ENCODE data around the gene NAIF1.

GRCh38 chr9:128047231-128047630, 19.9 kb downstream of the NAIF1 start:
- no peak for TF ChIP-seq GATA2 (IDR thresholded peaks at IDR 0.05; ENCODE audit: low read depth, low read length)
- no peak for TF ChIP-seq GATA3 (IDR thresholded peaks at IDR 0.05; ENCODE audit: low read depth, low read length)

Data from SH-SY5Y (cell line).